ENCODE measurements around the gene SHISA5.
"Not testable (repeated sequence)": the region's sequence is repeated elsewhere in the genome, so short reads cannot be mapped to it uniquely, and the experiment has no call there.

SHISA5 gene, protein sequence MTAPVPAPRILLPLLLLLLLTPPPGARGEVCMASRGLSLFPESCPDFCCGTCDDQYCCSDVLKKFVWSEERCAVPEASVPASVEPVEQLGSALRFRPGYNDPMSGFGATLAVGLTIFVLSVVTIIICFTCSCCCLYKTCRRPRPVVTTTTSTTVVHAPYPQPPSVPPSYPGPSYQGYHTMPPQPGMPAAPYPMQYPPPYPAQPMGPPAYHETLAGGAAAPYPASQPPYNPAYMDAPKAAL

DNA sequence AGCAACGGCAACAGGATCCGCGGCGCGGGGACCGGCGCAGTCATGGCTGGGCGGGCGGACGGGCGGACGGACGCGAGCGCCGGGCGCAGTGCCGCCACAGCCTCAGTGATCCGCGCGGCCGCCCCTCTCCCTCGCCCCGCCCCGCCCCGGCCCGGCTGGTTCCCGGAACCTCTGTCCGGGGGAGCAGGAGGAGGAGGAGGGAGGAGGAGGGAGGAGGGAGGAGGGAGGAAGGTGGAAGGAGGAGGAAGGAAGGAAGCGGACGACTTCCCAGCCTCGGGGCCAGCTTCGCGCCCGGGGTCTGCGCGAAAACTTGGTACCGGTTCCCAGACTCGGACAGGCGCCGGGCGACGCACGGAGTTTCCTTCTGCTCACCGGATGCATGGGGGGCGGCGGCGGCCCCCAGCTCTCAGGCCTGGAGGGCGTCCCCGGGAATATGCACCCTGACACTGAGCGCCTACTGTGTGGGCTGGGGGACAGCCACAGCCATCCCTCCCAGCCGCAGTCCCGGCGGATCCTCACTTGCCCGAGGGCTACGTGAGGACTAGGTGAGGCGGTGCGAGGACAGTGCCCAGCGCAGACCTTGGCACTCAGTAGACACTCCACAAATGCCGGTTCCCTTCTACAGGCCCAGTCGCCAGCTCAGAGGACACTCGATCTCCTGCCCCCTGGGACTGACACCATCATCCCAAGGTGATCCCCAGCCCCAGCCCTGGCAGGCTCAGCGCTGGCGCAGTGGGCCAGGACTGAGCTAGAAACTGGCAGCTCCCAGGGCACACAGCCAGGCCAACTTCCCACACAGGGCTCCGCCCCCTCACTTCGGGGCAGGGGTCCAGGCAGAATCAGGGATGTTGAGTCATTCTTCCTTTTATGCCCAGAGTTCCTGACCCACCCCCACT is at the start of gene SHISA5:
SHISA5 (minus strand) TSS at position 124 of the 896 bp plus-strand sequence; CDS start at position 44, 80 bp downstream.
- no peak for DNase-seq

DNA sequence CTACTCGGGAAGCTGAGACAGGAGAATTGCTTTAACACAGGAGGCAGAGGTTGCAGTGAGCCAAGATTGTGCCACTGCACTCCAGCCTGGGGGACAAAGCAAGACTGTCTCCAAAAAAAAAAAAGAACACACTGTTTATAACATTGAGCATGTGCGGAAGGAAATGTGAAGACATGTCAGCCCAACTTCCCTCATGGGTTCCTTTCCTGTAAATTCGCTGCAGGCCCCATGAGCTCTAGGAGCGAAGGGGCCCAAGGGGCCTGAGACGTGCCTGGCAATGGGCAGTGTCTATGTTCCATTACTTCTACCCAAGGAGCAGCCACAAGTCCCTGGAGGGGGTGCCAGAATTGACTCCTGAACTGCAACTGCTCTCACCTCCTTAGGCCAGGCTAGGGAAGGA is 49.4 kb upstream of the SHISA5 start:
- DNase-seq = no peak

DNA sequence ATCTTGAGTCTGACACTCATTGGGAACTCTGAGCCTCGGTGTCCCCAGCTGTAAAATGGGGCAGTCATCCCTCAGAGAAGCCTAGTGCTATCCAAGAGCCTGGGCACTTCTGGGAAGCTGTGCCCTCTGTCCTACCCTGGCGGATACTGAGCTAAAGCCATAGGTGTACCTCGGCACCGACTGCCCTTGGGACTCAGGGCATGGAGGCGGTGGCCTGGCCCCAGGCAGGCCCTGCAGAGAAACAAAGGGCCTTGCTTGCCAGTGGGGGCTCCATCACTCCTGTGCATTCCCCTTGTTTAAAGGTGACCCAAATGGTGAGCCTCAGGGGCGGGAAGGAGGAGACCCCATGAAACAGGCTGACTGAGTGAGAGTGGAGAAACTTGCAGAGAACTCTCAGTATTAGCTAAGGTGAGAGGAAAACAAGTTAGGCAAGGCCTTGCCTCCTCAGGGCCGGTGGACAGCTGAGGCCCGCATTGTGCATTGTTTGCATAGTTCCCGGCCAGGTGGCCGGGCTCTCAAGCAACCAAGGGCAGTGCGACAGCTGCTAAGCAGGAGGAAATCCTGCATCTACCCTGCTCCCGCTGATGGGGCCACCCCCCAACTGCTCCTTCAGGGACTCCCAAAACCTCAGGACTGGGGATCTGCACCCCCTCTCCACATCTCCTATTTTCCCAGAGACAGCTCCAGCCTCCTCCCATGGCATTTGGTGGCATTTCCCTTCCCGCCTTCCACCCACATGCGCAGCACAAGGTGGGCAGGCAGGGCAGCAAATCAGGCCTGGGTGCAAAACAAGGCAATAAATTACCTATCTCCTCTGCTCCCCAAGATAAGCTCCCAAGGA is 48.4 kb upstream of the SHISA5 start:
- no peak for DNase-seq

DNA sequence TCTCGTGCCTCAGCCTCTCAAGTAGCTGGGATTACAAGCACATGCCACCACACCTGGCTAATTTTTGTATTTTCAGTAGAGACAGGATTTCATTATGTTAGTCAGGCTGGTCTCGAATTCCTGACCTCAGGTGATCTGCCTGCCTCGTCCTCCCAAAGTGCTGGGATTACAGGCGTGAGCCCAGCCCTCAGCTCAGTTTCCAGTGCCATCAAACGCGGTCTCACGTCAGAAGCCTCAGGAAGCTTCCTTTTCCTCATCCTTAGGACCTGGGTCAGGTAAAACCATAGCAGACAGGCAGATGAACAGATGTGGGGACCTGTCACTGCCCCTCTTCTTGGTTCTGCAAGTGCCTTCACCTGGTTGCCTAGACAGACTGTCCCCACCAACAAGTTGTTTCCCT is 47.7 kb upstream of the SHISA5 start:
- not testable (repeated sequence) for DNase-seq

DNA sequence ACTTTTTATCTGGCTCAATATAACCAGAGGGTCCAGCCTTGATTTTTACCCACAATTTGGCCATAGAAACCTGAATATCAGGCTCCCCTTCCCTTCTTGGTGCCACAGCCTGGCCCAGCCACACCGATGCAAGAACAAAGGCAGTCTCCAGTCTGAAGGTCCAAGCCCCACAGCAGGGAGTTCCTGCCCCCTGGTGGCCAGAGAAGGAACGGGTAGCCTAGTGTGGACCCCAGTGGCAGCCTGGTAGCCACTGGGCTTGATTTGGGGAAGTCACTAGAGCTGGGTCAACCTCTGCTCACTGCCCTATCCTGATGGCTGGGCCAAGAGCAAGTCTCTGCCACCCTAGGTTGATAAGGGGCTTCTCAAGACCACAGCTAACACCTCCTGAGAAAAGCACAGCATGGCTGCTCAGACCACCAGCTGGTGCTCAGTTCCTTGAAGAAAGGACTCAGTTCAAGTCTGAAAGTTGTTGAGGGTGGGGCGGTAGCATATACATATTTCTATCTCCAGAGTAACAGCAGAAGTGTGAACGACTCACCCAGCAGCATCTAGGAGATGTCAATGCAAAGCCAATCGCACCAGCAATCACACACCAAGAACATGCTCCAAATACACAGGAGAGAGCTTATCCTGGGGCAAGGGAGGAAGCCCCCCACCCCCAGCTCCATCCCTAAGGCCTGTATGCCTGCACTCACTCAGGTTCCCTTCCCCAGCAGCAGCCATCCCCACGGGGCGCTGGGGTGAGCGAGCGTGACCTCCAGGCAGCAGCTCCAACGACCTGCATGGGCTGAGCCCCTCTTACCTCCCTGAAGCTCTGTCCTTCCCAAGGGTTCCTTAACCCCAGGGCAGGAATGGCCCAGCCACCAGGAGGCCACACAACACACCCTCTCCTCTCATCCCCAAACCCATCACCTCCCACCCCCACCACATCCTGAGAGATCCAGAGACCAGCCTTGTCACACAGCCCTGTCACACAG is 45.0 kb upstream of the SHISA5 start:
- DNase-seq = no peak

DNA sequence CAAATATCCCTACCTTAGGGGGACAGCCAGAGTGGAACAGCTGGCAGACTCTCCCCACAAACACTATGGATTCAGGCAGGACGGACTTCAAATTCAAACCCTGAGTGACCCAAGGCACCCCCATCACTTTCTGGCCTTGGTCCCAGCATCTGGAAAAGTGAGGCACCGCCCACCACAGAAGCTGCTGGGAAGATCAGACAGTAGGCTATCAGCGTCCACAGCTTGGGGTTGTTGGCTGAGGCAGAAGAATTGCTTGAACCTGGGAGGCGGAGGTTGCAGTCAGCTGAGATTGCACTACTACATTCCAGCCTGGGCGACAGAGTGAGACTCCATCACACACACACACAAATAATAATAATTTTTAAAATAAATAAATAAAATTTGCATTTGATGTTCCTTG is 44.2 kb upstream of the SHISA5 start:
- no peak for DNase-seq

DNA sequence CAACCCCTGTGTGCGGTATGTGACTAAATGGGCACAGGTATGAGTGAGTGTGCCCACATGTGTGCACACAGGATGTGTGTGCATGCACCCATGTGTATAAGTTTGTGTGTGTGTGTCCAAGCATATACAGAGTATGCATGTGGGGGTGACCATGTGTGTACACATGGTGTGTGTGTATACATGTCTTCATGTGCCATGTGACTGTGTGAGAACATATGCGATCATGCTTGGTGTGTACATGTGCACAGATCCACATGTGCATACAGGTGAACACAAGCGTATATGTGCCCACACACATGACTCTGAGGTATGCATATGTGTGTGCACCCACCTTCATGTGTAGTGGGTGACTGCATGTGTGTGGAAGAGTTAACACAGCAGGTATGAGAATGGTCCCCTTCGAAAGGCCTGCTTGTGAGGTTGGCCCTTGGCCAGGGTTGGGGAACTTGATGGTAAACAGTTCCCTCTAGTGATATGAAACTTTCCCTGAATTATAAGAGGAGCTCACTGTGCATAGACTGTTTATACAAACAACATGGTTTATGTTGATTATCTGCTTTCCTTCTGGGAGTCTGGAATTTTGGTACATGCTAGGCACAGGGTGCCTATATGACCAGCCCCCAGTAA is 42.3 kb upstream of the SHISA5 start:
- DNase-seq = no peak

DNA sequence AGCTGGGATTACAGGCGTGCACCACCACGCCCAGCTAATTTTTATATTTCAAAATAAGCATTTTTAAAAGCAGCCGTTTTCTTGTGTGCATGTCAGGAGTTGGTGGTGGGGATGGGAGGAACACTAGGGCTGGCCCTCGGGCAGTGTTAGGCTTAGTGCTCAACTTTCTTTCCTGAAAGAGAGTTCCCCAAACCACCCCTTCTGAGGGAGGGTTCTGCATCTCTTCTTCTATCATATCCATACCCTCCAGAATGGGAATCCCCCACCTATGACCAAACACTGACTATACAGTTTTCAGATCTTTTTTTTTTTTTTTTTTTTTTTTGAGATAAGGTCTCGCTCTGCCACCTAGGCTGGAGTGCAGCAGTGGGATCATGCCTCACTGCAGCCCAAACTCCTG is 40.2 kb upstream of the SHISA5 start:
- DNase-seq = no peak

DNA sequence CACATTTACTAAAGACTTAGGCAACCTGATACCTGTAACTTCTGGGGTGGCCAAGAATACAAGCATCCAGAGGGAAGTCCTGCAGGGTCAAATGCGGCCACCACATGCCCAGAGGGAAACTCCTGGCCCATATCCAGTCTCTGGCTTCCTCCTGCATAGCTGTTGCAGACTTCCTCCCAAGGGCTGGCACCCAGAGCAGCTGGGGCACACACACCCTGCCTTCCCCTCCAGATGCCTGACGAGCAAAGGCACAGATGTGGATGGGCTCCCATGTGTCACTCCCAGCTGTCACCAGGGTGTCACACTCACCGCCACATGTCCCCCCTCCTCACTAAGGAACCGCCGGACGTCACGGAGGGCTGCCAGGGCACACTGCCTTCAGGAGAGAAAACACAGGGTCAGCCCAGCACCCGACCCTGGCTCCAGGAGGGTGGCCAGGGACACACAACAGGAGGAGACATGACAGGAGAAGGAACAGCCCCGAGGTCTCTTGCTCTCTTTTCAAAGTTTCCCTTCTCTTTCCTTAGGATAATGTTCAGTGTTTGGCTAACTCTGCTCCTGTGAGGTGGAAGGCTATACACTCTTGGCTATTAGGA is 39.4 kb upstream of the SHISA5 start:
- DNase-seq = no peak

DNA sequence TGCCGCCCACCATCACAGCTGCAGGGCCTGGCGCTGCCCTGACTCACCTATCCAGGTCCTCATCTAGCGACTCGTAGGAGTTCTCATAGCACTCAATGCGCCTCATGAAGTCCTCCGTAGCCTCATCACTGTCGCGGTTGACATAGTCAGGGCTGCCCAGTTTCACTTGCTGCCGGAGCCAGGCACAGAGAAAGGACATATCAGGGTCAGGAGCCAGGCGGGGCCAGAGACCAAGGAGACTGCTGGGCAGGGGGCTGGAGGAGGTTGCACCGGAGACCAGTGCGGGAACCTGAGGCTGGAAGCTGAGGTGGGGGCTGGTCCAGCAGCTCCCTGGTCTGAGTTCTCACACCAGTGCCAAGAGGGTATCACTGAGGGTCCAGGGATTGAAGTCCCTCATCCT is 34.5 kb upstream of the SHISA5 start:
- DNase-seq = no peak

DNA sequence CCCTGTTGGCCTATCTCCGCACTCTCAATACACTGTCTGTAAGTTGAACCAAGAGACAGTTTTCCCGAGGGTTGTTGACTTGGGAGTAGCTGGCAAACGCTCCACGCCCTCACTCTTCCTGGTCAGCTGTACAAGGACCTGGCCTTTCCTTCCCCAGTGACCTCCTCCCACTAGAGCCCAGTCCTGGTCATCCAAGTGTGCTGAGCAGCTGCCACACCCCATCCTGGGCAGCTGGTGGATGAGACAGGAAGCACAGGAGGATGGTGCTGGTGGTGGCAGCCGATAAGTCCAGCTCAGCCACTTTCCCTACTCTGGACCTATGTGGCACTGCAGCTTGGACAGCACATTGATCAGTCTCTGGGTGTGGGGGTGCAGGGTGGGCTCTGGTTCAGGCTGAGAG is 32.8 kb upstream of the SHISA5 start:
- DNase-seq = no peak

DNA sequence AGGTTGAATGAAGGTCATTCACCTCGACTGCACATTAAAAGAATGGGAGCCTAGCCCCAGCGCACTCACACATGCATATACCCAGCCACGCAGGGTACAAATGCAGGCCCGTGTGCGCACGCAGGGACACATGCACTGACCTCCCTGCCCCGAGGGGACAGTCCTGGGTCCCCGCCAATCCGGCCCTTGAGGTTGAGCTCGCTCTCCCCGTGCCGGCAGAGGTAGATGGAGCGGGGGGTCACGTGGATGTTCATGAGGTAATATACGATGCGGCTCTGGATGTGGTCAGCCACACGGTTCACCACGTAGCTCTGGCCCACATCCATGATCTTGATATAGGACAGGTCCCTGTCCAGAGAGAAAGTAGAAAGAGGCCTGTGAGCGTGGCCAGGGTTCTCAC is 32.1 kb upstream of the SHISA5 start:
- DNase-seq = no peak

DNA sequence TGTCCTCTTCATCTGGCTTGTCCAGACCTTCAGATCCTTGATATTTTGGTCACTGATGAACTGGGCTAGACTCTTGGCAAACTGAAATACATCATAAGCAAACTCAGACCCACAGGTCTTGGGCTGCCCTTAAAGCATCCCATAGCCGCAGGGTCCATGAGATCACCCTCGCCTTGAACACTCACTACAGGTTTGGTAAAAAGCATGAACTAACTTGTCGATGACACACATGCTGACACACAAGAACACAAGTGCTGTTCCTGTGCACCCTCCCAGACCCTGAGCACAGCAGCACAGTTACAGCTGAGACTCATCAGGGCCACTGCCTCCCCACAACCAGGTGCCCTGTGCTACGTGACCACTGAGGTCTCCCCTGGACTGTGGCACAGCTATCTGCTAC is 31.6 kb upstream of the SHISA5 start:
- no peak for DNase-seq

DNA sequence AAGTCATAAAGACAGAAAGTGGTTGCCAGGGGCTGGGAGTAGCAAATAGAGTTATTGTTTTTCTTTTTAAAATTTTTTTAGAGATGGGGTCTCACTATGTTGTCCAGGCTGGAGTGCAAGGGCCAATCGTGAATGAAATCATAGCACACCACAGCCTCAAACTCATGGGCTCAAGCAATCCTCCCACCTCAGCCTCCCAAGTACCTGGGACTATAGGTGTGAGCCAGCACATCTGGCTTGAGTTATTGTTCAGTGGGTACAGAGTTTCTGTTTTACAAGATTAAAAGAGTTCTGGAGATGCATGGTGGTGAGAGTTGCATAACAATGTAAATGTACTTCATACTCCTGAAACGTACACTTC is 29.0 kb upstream of the SHISA5 start:
- no peak for DNase-seq

DNA sequence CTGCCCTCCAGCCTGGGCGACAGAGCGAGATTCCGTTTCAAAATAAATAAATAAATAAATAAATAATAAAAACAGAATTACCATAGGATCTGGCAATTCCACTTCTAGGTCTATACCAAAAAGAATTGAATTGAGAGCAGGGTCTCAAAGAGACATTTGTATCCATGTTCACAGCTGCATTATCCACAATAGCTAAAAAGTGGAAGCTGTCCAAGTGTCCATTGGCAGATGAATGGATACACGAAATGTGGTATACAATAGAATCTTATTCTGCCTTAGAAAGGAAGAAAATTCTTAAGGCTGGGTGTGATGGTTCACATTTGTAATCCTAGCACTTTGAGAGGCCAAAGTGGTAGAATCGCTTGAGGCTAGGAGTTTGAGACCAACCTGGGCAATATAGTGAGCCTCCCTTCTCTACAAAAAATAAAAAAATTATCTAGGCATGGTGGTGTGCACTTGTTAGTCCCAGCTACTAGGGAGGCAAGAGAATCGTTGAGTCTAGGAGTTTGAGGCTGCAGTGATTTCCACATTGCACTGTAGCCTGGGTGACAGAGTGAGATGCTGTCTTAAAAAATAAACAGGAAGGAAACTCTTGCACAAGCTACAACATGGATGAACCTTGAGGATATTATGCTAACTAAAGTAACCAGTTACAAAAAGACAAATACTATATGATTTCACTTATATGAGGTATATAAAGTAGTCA is 28.4 kb upstream of the SHISA5 start:
- no peak for DNase-seq

DNA sequence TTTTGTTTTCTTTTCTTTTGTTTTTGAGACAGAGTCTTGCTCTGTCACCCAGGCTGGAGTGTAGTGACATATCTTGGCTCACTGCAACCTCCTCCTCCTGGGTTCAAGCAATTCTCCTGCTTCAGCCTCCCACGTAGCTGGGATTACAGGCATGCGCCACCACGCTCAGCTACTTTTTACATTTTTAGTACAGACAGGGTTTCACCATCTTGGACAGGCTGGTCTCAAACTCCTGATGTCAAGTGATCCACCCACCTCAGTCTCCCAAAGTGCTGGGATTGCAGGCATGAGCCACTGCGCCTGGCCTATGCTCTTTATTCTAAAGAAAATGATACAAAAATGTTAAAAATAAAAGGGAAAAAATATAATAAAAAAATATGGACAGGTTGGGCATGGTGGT is 26.7 kb upstream of the SHISA5 start:
- not testable (repeated sequence) for DNase-seq

DNA sequence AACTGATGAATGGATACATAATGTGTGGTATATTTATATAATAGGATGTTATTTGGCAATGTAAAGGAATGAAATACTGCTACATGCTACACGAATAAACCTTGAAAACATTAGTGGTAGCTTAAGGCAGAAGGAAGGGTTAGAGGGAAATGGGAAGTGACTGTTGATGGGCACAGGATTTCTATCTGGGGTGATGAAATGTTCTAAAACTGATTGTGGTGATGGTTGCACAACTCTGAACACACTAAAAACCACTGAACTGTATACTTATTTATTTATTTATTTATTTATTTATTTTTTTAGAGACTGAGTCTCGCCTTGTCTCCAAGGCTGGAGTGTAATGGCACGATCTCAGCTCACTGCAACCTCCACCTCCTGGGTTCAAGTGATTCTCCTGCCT is 24.8 kb upstream of the SHISA5 start:
- no peak for DNase-seq

DNA sequence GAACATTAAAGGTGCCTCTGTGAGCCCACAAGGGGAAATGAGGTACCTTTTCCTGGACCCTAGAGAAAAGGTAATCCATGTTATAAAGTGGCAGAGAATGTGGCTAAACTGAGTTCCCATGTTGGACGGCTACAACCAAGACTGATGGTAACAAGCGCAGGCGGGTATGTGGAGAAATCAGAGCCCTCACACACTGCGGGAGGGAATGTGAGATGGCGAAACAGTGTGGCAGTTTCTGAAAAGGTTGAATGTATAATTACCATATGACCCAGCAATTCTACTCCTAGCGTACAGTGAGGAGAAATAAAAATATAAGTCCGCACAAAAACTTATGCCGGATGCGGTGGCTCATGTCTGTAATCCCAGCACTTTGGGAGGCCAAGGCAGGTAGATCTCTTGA is 24.1 kb upstream of the SHISA5 start:
- DNase-seq = no peak

DNA sequence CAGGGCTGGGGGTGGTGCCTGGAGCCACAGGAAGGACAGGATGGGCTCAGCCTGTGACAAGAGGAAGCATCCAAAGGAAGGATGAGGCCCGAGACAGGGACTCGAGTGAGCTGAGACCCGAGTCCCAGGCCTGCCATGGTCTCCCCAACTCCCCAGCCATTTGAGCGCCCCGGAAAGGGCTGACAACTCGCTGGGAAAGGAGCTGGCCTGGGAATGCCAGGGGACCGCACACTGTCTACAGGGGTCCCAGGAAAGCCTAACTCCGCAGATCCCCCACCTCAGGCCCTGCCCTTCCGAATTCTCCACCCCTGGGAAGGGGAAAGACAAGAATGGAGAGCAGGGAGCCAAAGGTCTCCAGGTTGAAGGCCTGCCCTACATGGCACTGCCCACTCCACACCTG is 21.0 kb upstream of the SHISA5 start:
- DNase-seq = no peak

DNA sequence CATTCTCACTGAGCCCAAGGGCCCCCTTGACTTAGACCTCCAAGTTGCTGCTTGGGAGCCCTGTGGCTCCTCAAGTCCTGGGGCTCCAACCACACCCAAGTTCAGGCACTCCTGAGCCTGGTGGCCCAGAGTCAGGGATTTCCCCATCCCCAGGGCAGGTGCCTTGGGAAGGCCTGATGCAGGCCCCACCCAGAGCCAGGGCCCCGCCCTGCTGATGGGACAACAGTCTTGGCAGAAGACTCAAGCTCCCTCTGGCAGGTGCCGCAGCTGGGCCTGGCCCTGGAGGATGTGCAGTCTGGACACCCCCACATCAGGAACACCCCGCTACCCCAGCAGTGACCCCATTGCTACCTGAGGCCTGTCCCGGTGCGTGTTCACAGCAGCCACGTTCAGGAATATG is 17.7 kb upstream of the SHISA5 start:
- DNase-seq = no peak

DNA sequence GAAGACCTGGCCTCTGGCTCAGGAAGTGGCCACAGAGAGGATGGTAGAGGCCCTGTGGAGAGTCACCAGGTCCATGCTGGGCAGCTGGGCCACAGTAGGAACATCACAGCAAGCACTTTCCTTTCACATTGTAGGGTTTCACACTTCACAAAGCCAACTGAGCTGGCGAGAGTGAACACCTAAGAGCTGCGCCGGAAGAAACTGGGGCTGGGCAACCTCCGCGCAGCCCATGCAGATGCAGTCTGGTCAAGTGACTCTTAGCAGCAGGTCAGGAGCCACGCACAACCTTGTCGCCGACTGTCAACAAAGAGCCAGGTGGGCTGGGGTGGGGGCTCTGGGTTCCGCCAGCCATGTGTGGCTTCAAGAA is 15.3 kb upstream of the SHISA5 start:
- DNase-seq = no peak
